ENCODE measurements around the gene GLIS1.

GRCh38 chr1:53619367-53620060 is 119.5 kb downstream of the GLIS1 start:
- TF ChIP-seq CTCF (IDR thresholded peaks at IDR 0.05) (no peak), POLR2AphosphoS5 (IDR thresholded peaks at IDR 0.05) (no peak), EP300 (IDR thresholded peaks at IDR 0.05) (no peak), POLR2A (IDR thresholded peaks at IDR 0.05) (no peak)

Measured in stomach (tissue), 4 donors.